DMS114 treated with DMSO at 0.1 percent for 48 hours (cell line): Measurements from ENCODE around the gene TPI1.
"Not testable (repeated sequence)": the region's sequence is repeated elsewhere in the genome, so short reads cannot be mapped to it uniquely, and the experiment has no call there.

Experiments used
- DNase-seq: peaks from one replicate; lab custom pipeline; 2025; ENCODE audit not compliant: unreplicated experiment; lab: John Stamatoyannopoulos, UW

The TPI1 gene

DNA sequence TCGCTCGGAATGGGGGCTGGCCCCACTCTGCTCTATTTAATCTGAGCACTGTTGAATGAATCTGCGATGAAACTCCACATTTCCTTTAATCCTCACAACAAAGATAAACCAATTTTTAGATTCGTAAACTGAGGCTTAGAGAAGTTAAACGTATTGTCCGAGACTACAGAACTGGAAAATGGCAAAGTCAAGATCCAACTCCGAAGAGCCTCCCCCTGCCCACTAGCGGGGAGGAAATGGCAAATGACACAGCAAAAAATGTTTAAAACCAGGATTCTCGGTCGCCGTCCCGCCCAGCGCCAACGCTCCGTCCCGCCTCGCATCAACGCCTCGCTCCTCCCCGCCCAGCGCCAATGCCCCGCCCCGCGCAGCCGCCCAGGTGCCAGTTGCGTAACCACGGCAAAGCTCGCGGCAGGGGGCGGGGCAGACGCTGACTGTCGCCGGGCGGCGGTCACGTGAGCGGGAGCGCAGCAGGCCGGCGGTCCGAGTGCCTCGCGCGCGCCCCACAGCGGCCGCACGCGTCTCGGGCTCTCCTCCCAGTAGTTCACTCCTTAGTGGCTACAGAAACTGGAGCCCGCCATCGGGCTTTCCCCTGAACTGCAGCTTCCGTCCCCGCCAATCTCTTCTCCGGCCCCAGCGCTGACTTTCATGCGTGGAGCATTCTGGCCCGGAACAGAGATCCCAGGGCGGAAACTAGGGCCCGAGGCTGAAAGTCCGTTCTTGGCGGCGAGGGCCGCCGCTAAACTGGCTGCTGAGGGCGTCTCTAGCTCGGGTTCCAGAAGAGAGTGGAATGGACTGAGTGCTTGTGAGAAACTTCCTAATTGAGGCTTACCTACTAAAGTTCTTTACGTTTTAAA lies 23.7 kb downstream of the TPI1 start:
- peak; percentile 94 for DNase-seq

DNA sequence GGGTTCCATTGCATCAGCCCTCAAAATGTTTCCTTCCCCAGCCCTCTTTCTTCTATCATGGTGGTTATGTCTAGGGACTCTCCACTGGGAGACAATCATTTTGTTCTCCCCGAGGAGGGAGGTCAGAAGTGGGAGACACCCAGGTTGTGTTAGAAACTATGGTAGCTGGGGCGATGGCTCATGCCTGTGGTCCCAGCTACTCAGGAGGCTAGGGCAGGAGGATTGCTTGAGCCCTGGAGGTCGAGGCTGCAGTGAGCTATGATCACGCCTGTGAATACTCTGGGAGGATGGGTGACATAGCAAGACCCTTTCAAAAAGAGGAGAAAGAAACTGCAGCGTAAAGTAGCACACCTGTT lies 24.3 kb downstream of the TPI1 start:
- no peak for DNase-seq

DNA sequence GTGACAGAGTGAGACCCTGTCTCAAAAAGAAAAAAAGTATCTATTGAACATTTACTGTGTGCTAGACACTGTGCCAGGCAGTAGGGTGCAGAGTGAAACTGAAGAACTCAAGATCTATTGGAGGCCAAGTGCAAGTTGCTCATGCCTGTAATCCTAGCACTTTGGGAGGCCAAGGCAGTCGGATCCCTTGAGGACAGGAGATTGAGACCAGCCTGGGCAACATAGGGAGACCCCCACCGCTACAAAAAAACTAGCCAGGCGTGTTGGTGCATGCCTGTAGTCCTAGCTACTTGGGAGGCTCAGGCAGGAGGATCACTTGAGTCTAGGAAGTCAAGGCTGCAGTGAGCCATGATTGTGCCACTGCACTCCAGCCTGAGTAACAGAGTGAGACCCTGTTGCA lies 25.4 kb downstream of the TPI1 start:
- DNase-seq: not testable (repeated sequence)

DNA sequence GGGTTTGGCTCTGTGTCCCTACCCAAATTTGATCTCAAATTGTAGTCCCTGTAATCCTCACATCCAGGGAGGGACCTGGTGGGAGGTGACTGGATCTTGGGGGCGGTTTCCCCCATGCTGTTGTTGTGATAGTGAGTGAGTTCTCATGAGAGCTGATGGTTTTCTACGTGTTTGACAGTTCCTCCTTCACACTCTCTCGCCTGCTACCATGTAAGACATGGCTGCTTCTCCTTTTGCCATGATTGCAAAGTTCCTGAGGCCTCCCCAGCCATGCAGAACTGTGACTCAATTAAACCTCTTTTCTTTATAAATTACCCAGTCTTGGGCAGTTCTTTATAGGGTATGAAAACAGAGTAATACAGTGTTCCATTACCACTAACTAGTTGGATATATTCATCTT lies 27.0 kb downstream of the TPI1 start:
- DNase-seq: no peak

DNA sequence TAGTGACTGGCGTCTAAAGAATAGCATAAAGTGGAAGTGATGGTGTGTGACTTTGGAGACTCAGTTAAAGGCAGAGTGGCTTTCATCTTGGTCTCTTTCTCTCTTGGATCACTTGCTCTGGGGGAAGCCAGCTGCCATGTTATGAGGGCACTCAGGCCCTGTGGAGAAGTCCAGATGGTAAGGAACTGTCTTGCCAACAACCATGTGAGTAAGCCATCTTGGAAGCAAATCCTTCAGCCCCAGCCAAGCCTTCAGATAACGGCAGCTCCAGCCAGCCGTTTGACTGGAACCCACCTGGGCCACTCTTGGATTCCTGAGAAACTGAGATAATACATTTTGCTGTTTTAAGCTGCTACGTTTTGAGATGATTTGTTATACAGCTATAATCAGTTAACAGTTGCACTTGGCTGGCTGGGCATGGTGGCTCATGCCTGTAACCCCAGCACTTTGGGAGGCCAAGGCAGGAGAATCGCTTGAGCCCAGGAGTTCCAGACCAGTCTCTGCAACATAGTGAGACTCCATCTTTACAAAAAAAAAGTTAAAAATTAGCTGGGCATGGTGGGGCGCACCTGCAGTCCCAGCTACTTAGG lies 29.6 kb downstream of the TPI1 start:
- DNase-seq: no peak

DNA sequence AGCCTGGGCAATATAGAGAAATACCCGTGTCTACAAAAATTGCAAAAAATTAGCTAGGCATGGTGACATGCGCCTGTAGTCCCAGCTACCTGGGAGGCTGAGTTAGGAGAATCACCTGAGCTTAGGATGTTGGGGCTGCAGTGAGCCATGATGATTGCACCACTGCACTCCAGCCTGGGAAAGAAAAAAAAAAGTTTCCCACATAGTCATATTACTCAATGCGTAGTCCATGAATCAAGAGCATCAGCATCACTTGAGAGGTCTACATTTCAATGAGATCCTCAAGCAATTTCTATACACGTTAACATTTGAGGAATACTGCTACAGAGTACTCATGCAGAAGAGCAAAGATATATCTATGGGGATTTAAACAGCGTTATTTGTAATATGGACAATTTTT lies 32.1 kb downstream of the TPI1 start:
- no peak for DNase-seq

DNA sequence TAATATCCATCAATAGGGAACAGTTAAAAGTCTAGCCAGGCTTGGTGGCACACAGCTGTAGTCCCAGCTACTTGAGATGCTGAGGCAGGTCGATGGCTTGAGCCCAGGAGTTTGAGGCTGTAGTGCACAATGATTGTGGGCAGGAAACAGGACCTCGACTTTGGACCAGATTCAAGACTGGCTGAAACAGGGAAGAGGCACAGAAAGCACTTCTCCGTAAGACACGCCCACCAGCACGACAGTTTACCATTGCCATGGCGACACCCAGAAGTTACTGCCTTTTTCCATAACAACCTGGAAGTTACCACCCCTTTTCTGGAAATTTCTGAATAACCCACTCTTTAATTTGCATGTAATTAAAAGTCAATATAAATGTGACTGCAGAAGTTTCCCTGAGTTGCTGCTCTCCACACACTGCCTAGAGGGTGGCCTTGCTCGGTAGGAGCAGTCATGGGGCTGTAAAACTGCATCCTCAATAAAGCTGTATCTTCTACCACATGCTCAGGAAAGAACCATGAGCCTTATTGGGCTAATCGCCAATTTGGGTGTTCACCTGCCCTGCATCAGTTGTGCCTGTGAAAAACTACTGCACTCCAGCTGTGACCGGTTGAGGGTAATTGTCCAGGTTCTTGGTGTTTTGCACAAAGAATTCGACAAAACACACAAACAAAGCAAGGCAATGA lies 32.6 kb downstream of the TPI1 start:
- DNase-seq: no peak

DNA sequence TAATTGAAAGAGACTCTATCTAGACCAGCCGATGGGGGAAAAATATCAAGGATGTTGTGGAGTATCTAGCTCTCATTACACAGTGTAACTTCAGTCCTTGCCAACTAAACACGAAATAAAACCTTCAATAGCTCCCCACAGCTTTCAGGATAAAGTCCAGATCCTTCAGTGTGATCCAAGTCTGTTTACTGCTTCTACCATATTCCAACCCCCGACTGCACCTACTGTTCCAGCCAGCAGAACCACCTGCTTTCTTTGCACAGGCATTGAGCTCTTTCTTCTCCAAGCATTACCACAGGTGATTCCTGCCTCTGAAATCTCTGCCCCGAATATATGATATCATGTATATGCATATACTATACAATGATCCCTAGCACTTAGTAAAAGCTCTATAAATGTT lies 35.1 kb downstream of the TPI1 start:
- no peak for DNase-seq

DNA sequence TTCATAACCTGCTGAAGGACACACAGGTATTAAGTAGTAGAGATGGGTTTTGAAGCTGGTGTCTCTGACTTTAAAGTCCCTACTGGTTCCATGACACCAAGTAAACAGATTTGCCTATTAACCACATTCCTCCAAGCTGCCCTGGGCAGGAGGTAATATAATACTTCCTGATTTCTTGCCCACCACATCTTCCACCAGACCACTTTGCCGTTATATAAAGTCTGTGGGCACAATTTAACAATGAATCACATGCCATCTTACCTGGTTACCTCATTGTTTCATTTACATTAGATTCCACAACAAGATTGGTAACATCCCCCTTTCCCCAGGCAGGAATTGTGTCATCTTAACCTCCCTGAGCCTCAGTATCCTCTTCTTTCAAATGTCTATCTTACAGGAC lies 36.4 kb downstream of the TPI1 start:
- no peak for DNase-seq

DNA sequence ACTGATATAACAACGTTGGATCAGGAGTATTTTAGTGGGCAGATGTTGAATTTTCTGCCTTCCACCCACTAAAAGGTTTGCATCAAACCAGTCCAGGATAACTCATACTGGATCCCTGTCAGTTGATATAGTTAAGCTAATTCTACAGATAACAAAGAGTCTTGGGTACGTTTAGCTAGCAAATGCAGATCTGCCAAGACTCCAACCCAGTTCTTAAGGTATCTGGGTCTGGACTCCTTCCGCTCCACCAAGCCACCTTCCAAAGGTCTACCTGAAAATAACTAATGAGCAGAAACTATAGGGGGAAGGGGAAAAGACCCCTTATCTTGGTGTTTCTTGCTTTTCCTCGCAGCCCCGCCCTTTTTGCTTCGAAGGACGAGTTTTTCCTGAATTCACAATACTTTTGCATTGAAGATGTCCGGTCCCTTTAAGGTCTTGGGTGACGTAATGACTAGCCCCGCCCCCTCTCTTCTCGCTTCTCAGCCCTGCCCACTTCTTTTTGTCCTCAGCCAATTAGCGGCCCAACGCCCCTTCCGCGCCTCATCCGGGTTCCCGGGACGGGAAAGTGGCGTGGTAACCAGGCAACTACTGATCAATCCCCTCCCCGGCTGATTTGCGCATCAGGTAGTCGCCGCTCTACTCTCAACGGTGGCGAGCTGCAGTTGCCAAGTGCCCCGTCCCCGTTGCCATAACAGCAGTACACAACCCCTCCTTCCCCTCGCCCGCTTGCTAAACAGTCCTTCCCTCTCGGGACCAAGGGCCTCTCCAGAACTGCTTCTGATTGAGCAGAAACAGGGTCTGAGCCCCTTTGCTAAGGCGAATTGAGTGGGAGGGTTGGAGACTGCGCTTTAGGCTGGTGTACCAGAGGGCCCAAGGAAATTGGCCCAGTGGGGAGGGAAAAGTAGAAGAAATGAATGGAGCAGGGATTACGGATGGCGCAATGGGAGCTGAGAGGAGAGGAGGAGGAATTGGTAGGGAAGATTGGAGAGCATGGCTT lies 37.2 kb downstream of the TPI1 start, which contains the start of gene LRRC23:
Gene LRRC23 (plus strand): TSS at position 543 of the 997 bp plus-strand sequence. CDS start 812 bp downstream, outside the sequence.
- DNase-seq: peak; percentile 97

DNA sequence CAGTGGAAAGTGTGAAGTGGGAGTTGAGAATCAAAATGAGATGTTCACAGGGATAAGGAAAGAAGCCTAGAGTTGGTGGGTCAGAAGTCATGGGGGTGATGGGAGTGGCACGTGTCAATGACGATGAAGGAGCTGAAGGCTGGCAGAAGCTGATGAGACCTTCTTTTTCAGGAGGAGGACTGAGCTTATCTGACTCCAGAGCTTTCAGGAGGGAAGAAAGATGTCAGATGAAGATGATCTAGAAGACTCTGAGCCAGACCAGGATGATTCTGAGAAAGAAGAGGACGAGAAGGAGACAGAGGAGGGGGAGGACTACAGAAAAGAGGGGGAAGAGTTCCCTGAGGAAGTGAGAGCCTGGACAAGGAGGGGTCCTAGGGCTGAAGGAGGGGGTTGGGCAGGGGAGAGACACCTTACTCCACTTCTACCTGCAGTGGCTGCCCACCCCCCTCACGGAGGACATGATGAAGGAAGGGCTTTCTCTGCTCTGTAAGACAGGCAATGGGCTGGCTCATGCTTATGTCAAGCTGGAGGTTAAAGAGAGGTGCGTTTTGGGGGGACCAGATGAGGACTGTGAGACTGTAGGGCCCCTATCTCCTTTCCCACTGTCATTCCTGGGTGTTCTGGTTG lies 38.2 kb downstream of the TPI1 start:
- DNase-seq: no peak

DNA sequence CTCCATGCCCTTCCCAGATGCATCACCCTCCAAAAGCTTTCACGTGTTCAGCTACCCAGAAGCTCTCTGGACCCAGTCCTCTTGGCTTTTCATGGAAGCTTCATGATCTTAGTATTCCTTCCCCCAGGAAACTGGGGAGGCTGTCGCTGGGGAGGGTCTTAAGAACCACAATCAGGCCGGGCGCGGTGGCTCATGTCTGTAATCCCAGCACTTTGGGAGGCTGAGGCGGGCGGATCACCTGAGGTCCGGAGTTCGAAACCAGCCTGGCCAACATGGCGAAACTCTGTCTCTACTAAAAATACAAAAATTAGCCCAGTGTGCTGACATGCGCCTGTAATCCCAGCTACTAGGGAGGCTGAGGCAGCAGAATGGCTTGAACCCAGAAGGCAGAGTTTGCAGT lies 40.8 kb downstream of the TPI1 start:
- not testable (repeated sequence) for DNase-seq

DNA sequence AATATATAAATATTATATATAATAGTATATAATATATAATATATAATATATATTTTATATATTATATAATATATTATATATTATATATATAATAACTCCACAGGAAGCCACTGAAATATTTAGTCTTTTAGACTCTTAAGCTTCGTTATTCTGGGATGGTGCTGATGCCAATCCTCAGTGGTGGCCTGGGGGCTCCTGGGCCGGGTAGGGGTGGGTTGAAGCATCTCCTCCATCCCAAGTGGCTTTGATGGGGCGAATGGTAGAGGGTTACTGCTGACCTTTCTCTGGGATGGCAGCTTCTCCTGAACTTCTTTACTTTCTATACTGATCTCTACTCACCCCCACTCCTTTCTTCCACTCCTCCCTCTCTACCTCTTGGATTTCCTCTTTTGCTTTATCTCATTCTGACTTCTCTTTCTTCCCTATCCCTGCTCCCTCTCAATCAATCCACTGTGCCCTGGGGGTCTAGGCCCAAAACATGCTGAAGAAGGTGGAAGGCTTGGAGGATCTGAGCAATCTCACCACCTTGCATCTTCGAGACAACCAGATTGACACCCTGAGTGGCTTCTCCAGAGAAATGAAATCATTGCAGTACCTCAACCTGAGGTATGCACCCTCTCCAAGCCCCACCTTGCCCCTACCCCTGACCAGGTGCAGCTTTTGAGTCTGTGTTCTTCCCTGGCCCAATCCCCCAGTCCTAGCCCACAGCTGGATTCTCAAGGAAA lies 42.3 kb downstream of the TPI1 start:
- no peak for DNase-seq

DNA sequence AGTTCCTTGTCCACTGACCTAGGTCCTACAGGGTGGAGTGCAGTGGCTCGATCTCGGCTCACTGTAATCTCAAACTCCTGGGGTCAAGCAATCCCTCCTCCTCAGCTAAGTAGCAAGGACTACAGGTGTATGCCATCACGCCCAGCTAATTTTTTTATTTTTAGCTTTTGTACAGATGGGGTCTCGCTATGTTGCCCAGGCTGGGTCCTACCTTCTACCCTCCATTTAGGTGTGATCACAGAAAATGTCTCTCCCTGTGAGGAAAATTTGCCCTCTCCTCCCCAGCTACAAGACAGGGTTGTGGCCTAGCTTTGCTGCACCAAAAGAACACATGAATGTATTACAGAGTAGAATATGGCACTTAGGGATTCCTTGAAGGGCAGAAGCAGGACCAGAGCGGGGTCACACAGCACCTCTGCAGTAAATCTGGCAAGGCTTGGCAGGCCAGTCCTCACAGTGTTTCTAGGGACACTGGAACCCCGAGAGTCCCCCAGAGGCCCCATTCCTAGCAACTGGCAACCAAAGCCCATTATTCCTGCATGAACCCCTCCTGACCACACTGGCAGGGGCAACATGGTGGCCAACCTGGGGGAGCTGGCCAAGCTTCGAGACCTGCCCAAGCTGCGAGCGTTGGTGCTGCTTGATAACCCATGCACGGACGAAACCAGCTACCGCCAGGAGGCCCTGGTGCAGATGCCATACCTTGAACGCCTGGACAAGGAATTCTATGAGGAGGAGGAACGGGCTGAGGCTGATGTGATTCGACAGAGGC lies 45.0 kb downstream of the TPI1 start:
- no peak for DNase-seq

DNA sequence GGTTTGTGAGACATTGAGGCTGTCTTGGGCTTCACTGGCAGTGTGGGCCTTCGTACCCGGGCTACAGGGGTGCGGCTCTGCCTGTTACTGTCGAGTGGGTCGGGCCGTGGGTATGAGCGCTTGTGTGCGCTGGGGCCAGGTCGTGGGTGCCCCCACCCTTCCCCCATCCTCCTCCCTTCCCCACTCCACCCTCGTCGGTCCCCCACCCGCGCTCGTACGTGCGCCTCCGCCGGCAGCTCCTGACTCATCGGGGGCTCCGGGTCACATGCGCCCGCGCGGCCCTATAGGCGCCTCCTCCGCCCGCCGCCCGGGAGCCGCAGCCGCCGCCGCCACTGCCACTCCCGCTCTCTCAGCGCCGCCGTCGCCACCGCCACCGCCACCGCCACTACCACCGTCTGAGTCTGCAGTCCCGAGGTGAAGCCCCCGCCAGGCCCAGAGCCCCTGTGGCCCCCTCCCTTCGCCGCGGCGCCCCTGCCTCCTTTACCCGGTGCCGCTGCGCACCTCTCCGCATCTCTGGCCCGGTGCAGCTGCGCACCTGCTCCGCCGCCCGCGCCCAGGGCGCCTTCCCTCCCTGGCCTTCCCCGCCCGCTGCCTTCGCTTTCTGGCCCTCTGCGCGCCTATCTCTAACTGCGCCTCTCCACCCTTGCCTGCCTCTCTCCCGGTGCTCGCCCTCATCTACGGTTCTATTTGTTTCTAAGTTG lies 47.1 kb downstream of the TPI1 start, which contains the start of gene ENO2:
Gene ENO2 (plus strand): TSS at position 335 of the 701 bp plus-strand sequence. CDS start 1,253 bp downstream, outside the sequence.
- DNase-seq: no peak

DNA sequence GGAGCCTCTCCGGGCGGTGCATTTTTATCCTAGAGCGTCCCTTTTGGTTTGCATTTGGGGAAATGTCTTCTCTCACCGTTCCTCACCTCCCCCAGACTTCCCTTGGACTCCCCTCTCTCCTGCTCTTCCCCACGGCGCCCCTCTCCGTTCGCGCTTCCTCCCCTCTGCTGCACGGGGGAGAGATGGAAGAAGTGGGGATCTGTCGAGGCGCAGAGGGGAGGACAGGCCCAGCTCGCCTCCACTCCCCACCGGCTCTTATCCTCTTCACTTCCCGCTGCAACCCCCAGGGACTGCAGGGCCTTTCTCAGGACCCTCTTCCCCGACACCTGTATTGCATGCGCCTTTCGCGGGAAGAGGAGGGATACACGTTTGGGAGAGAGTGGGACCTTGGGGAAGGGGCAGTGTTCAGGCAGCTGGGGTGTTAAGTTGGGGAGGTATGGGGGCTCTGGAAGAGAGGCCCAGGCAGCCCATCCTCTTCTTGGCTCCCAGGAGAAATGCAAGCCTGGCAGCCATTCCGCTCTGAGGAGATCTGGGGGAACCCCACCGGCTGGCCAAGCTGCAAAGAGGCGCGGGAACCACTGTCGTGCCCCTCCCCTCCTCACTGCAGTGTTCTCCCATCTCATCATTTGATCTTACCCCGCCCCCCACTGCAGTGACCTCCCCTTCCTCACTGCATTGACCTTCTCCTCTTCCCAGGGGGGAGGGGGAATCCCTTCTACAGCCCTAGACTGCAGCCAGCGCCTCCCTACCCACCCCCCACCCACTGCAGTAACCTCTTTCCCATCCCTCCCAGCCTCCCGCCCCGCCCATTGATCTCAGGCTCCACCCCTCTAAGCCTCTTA lies 47.8 kb downstream of the TPI1 start:
- no peak for DNase-seq

DNA sequence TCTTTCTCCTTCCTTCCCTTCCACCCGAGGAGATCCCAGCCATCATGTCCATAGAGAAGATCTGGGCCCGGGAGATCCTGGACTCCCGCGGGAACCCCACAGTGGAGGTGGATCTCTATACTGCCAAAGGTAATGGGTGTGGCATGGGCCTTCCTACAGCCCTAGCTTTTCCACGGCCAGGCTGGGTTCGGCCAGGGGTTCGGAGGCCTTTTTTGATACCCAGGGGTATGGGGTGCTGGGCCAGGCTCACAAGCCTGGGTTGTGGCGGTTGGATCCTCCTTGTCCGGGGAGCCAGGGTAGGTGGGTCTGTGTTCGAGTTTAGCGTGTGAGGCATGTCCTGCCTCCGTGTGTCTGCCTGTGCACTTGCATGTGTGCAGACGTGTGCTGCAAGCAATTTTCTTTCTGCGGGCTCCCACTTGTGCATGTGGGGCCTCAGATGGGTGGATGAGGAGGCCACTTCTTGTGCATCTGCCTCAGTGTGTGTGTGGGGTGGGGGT lies 48.5 kb downstream of the TPI1 start:
- DNase-seq: no peak
